GM19240 (cell line): ENCODE measurements around the gene C5orf58.

ENCODE experiments used
- DNase-seq: peaks from one replicate; pipeline ENCODE4 v3.0.0; 2011; ENCODE audit warnings: low spot score; ENCODE audit not compliant: insufficient read length

Gene C5orf58

DNA sequence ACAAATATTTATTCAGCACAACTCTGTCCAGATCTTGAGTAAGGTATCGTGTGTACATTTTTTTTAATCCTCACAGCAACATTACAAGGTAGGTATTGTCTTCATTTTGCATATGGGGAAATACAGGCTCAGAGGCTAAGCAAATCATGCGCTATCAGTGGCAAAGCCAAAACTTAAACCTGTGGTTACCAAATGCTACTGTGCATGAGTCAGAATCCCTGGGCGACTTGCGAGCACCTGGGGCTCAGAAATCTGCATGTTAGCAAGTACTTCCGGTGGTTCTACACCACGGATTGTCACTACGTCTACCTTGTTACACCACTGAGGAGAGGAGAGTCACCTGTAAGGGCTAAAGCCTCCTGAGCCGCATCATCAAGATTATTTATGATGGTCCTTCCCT lies 21.3 kb downstream of the C5orf58 start:
- DNase-seq = peak; percentile 50

DNA sequence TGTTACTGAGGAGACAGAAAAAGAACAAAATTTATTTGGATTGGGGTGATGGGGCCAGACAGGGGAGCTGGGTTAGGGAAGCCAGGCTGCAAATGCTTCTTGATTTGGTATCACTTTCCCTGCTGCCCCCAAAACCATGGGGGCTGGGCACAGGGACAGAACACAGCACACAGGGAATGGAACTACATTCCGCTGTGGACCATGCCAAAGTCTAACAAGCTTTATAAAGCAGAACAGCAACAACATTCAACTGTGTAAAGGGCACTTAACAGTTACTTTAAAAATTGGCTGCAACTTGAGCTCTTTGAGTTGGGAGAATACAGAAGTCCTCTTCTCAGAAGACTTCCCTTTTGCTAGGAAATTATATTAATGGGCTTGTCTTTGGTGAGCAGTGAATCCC lies 23.8 kb downstream of the C5orf58 start:
- DNase-seq = no peak

DNA sequence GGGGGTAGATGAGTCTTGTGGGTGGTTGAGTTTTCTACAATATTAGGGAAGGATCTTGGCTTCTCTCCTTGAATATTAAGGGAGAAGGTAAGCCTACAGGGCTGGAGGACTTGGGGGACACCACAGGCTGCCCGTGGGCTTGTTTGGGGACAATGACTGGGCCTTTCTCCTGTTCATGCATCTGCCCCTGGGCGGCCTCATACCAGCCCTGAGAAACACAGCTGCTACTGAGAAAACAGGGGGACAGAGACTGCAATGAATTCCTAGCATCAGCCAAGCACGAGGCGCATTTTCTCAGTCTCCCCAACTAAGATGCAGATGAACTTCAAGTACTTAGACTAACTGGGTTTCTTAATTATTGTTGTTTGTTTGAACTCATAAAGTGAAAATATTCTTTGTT lies 24.6 kb downstream of the C5orf58 start:
- DNase-seq = no peak

DNA sequence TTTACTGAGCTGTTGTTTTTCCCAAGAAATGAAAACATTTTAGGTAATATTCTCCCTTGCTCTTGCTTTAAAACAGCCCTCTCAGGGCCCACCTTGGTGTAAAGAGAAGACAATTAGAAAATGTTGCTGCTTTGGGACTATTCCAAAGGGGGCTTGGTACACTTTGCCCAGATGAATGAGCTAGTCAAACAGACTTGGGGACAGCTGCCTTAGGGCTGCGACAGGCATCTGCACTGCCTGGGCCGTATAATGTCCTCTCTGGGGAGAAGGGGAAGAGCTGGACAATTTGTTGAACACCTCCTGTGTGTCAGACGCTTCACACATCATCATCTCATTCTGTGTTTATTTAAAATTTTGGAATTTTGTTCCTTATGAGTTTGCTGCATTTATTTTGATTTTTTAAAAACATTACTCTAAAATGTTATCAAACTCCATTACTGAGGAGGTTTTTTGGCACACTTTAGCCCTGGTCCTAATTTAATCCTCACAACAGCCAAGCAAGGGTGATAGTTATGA lies 28.8 kb downstream of the C5orf58 start:
- DNase-seq = no peak

- DNase-seq = no peak
These were observed 29.6 kb downstream of the C5orf58 start for GRCh38 chr5:170262061-170263045.

DNA sequence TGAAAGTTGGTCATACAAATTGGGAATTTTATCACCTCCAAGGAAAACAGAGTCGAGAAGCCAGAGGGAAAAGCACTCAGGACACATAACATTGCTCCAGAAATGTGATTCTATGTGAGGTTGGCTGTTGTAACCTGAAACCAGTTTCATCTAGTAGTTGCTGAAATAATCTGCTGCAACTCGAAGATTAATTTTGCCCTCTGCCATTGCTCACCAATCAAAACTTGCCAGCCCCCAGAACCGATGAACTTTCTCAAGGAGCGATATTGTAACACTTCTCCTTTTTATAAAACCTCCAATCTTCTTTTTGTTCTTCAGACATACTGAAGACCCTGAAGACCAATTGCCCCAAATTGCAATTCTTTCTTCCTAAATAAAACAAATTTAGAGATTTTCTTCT lies 31.1 kb downstream of the C5orf58 start:
- no peak for DNase-seq

GRCh38 chr5:170265522-170265921 lies 32.7 kb downstream of the C5orf58 start:
- DNase-seq = no peak

DNA sequence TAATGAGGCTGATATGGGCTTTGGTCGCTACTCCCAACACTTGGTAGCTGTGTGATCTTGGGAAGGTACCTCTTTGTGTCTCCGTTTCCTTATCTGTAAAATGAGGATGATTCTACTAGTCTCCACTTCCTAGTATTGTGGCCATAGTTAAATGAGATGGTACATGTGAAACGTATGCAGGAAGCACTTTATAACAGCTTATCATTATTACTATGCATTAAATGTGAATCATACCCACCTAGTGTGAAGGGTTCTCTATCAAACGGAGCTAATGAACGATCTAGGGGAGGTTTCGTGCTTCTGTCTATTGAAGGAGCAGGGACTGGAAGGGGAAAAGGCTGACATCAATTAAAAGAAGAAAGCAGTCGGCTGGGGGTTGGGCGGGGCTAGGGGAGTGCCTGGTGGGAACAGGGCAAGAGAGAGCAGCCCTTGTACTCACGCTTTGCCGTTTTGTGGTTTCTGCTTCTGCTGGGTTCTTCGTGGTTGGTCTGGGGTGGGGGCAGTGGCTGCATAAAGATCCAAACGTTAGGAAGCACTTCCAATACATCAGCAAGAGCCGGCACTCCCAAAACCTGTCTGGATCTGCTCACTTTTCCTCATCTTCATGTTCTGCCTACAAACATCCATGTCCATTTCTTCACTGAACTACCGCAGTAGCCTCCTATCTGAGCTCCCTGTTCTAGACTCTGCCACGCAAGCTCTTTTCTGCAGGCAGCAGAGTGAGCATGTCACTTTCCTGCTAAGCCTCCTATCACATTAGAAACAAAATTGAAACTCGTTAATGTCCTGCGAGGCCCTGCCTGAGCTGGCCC lies 34.0 kb downstream of the C5orf58 start:
- no peak for DNase-seq

DNA sequence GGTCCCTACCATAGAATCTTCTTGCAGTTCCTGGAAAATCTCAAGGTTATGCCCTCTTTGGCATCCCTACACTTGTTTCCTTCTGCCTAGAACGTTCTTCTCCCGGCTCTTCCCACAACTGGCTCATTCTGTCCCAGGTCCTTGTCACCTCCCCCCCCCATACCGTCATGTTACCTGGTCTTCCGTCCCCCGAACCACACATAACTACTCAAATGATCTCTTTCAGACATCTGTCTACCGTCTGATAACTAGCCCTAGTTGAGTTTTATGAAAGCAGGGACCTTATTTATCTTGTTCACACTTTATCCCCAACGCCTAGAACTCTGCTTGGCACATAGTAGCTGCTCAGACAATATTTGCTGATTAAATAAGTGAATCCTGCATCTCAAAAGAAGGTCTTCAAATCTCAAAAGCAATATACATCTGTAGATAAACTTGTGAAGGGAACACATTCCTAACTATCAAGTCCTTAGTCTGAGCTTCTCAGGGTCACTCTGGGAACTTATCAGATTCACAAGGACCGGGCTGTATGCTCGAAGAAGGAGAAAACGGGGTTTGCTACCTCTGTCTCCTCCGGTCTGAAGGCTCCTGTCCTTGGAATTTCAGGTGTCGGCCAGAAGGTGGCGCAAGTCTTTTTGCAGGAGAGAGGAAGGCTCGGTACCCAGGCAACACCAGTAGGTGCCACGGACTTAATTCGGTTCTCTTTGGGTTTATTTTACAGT lies 34.8 kb downstream of the C5orf58 start:
- peak; percentile 77 for DNase-seq

DNA sequence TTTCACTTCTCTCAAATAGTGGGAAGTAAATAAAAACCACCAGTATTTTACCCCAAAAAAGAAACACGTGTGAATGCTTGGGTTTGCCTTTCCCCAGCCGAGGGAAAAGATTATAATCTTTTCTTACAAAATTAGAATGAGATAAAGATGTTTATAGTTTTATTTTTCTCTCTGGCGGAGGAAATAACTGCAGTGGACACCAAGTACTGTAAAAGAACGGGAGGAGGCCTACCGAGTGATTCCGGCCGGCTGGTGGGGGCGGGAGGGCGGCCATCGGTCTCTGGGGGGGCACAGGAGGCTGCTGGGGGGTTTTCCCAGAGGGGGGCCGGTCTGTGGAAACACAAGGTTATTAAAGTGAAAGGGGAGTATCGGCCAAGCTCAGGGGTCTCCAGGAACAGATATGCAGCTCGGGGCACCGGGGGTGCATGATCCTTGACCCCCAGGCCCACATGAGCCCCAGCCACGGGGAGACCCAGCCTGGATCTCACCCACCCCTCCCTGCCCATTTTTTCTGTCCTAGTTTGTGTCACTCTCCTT lies 35.4 kb downstream of the C5orf58 start:
- DNase-seq = no peak

- DNase-seq = no peak
These were observed 36.1 kb downstream of the C5orf58 start for GRCh38 chr5:170268884-170269283.

DNA sequence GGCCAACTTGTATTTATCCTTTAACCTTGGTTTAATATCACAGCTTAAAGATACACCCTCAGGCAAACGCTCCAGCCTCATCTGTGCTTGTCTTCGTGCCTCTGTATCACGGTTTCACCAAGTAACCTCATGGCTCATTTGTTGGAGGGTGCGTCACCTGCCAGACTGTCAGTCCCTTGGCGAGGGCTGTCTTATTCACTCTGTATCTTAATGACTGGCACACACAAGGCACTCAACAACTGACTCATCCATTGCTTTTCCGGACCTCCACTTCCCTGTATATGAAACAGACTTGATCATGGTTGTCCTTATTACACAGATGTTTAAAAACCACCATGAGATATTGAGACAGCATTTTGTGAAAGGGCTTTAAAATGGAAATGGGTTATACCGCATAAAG lies 36.8 kb downstream of the C5orf58 start:
- DNase-seq = no peak

DNA sequence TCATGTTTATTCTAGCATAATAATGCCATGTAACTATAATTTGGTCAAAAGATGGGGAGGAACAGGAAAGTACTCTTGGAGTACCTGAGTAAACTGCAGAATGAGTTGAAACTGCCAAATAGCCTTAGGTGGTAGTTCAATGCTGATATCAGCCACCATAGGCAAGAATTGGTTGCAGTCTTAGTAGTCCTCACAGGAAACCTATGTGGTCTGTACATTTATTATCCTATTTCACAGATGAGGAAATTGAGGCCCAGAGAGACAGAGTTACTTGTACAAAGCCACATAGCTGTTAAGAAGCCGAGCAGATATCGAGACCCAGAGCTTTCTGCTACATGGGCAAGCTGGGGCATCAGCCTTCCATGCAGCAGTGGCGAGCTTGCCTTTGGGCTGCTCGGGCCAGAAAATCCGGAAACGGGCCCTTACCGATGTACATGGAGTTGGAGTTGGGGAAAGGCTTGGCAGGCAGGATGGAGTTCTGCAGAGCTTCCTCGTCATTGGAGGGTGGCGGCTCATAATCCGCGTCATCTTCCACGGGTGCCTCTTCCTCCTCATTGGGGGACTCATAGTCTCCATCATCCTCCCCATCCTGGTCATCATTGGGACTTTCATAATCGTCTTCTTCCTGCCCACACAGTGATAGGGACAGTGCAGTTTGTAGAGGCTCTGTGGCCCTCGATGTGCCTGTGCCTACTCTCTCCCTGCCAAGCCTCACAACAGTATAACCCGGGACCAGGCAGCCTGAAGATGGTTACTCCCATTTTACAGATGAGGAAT lies 37.7 kb downstream of the C5orf58 start:
- no peak for DNase-seq

- DNase-seq = no peak
These were observed 41.4 kb downstream of the C5orf58 start for GRCh38 chr5:170273968-170274710.

DNA sequence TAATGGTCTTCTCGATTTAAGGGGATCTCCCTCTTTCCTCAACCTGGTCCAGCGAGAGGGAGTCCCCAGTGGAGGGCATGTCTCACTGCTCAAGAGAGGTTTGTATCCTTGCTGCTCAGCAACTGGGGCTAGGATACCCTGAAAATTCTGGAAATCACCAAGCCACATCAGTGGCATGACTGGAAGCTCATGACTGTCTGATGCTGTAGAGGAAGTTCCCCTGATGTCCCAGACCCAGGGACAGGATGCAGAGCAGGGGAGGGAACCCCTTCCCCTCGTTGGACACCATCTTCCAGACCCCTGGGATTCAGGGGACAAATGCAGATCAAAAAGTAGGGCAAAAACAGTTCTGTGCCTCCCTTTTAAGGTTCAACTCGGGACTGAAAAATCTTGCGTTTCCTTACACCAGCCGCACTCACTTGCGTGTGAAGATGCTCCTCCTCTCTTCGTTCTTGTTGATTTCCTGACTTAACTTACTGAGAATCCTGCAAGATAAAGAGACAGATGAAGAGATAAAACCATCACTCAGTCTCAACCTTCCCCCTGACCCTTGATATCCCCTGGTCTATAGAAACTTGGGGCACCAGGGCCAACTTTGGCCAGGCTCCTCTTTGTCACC lies 42.7 kb downstream of the C5orf58 start:
- DNase-seq = no peak

GRCh38 chr5:170276140-170276539 lies 43.4 kb downstream of the C5orf58 start:
- no peak for DNase-seq

DNA sequence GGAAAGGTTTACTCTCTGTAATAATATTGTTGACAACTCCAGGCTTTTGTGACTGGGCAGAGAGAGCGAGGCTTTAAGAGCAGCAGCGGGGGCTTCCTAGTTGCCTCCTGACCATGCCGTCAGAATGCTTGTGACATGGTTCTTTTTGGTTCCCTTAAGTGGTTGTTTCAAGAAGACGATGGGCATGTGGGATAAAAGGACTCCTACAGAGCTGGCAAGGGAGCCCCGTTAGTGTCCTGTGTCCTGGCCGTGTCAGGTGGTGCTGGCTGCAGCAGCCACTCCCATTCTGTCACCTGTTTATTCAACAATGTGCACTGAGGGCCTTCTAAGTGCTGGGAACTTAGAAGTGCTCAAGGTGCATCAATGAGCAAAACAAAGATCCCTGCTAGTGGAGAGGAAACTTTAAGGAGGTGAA lies 45.1 kb downstream of the C5orf58 start:
- DNase-seq = no peak

GRCh38 chr5:170278611-170279458 lies 46.0 kb downstream of the C5orf58 start:
- peak; percentile 61 for DNase-seq
